NCI-H1694 treated with DMSO at 0.1 percent for 48 hours (cell line): ENCODE measurements around the gene SUCO.
"Not testable (repeated sequence)": the region's sequence is repeated elsewhere in the genome, so short reads cannot be mapped to it uniquely, and the experiment has no call there.

ENCODE experiments used
- DNase-seq: peaks from one replicate; lab custom pipeline; 2025; lab: John Stamatoyannopoulos, UW

SUCO gene

DNA sequence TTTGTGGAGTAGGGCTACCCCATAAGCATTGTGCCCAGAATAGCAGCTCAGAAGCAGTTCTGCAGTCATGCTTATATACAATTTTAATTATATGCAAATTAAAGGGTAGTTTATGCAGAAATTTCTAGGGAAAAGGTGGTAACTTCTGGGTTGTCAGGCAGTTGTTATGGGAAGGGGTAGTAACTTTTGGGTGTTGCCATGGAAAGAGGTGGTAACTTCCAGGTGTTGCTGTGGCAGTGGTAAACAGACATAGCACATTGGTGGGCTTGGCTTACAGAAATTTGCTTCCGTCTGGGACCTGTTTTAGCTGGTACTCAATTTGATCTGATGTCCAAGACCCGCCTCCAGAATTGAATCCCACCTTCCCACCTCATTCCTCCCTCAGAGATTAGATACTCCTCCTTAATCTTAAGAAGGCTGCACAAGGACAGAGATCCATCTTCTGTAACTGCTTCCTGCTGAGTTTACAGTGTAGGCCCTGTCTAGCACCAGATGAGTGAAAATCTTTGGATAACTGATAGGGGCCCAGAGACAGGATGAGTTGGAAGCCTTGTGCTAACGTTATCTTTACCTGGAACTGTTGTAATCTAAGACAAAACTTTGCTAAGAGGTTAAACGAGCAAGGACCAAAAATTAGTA lies 26.7 kb downstream of the SUCO start:
- DNase-seq, result no peak

DNA sequence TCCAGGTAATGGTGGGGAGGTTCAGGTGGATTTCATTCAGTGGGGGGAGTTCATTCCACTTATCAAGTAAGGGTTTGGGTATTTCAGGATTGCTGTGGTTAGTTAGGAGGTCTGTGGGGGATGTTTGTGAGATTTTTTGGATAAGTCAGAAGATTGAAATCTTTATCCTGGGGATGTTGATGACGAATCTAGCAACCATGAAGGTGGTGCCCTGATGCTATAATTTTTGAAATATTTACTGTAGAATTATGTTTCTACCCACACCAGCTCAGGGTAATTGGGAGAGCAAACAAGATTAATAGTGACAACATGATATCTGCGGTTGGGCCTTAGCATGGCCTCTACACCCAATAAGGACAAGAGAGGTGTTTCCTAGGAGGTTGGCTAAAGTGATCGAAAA lies 28.3 kb downstream of the SUCO start:
- DNase-seq, result no peak

DNA sequence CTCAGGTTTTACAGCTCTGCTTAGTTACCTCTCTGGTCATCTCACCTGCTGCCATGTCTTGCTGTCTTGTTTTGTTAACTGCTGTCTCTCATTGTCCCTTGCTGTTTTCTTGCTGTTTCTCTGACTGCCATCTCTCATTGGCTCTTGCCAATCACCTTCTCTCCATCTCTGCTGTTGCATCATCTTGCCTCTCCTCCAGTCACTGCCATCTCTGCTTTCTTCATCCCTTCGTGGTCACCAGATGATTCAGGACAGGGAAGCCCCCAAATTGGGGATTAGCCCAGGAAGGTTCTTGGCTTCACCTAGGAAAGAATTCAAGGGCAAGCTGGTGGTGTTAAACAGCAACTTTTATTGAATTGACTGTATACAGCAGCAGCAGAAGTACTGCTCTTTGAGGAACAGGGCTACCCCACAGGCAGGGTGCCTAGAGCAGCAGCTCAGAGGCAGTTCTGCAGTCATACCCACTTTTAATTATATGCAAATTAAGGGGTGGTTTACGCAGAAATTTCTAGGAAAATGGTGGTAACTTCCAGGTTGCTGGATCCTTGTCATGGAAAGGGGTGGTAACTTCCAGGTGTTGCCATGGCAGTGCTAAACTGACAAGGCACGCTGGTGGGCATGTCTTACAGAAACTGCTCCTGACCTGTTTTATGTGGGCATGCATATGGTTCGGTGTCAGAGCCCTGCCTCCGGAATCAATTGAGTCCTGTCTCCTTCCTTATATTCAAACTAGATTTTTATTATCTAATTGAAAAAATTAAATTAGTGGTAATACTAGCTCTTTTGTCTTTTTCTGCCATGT lies 33.4 kb downstream of the SUCO start:
- no peak for DNase-seq

- no peak for DNase-seq
Observed at GRCh38 chr1:172567720-172568119, 34.8 kb downstream of the SUCO start.

DNA sequence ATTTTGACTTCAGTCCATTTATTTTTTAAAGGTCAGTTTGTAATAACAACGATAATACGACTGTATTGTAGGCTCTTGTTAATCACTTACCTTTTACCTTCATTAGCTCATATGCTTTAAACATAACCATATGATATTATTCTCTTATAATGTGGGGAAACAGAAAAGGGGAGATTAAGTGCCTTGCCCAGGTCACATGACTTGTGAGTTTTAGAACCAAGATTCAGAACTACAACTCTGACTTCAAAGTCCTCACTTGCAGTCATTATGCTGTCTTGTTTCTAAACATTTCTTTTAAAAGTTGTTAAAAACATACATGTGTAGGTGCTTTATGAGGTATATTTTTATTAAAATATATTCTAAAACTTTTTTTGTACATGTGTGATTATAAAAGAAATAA lies 41.1 kb downstream of the SUCO start:
- DNase-seq, result no peak

DNA sequence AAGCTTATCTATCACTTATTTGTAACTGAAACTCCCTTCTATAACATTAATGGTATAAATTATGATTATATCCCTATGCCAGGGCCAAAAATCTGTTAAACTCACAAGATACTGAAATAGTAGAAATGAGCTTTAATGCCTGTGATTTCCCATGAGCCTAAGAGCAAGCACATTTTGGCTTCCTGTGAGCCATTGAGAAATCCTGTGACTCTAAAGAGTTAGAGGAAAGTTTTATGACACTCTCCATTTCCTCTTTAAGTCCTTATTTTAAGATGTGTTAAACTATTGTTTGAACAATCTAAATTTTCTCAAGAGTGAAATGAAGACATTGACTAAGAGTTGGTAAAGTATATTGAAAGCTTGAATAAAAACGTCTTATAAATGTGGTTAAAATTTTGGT lies 45.6 kb downstream of the SUCO start:
- no peak for DNase-seq

DNA sequence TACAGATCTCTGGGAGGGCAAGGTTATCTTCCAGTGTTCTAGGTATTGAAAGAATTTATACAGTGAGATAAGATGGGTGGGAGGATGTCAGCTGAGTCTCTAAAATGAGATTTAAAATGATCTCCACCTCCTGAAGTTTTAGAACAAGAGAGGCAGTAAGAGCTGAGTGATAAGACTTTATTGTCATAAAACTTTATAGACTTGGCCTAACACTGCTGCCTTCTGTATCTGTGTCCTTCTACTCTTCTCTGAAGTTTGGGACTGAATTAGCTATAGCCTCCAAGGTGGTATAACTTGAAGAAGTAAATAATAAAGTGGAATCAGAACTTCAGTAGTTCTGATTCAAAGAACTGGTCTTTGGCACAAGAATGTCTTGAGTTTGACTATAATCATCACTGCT lies 48.3 kb downstream of the SUCO start:
- no peak for DNase-seq

DNA sequence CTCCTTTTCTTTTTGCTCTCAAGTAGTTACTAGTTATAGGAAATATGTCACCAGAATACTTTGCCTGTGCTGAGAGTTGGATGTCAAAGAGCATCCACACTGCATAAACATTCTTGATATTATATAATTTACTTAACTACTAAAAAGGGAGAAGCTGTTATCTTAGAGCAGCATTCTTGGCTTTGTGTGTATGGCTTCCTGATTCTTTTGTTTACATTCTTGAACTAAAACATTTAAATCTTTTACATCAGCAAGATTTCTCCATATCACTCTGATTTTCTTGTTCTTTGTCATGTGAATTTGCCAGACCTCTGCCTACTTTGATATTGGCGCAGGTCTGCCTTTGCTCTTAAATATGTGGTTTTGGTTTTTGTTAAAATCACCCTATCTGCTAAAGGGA lies 48.8 kb downstream of the SUCO start:
- no peak for DNase-seq

DNA sequence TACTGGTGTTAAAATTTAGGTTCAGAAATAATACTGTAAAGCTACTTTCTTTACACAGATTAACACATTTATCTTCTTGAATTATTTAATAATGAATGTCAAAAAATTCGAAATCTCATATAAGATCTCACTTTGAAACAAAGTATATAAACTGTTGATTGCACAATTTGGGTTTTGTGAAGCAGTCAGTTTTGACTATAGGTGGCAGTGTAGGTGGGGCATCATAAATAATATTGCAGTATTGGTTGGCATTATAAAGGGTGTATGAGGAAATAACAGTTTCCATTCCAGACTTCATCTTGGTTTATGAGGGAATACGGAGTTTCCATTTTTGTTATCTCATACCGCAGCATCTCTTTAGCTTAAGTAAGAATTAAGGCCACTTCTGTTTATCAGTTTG lies 49.9 kb downstream of the SUCO start:
- DNase-seq, result no peak

DNA sequence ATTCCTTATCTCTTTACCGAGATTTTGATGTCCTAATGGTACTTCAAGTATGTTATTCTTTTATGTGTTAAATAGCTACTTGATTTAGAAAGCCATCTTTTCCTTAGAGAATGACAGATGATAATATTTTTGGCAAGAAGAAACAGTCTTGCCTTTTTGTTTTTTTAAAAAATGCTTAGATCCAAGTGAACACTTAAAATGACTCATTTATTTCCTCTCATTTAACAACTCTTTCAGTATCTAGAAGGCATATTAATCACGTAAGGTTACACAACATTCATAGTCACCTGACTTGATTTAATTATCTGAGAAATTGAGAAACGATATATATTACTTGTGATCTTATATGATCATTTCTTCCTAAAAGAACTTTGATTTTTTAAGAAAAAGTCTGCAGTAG lies 52.4 kb downstream of the SUCO start:
- DNase-seq, result no peak

- no peak for DNase-seq
Observed at GRCh38 chr1:172585861-172586260, 52.9 kb downstream of the SUCO start.

- no peak for DNase-seq
Observed at GRCh38 chr1:172588296-172589291, 55.6 kb downstream of the SUCO start.

DNA sequence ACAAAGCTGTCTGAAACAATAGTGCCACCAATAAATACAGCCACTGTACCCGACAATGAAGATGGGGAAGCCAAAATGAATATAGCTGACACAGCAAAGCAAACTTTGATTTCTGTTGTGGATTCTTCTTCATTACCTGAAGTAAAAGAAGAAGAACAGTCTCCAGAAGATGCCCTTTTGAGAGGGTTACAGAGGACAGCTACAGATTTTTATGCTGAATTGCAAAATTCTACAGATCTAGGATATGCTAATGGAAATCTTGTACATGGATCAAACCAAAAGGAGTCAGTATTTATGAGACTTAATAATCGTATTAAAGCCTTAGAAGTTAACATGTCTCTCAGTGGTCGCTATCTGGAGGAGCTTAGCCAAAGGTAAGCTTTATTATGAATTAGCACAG lies 56.6 kb downstream of the SUCO start:
- no peak for DNase-seq

DNA sequence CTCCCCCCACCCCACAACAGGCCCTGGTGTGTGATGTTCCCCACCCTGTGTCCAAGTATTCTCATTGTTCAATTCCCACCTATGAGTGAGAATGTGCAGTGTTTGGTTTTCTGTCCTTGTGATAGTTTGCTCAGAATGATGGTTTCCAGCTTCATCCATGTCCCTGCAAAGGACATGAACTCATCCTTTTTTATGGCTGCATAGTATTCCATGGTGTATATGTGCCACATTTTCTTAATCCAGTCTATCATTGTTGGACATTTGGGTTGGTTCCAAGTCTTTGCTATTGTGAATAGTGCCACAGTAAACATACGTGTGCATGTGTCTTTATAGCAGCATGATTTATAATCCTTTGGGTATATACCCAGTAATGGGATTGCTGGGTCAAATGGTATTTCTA lies 58.5 kb downstream of the SUCO start:
- DNase-seq, result not testable (repeated sequence)

DNA sequence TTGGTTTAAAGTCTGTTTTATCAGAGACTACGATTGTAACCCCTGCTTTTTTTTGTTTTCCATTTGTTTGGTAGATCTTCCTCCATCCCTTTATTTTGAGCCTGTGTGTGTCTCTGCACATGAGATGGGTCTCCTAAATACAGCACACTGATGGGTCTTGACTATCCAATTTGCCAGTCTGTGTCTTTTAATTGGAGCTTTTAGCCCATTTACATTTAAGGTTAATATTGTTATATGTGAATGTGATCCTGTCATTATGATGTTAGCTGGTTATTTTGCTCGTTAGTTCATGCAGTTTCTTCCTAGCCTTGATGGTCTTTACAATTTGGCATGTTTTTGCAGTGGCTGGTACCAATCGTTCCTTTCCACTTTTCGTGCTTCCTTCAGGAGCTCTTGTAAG lies 62.1 kb downstream of the SUCO start:
- DNase-seq, result not testable (repeated sequence)

GRCh38 chr1:172596782-172597181 lies 63.8 kb downstream of the SUCO start:
- DNase-seq, result not testable (repeated sequence)

DNA sequence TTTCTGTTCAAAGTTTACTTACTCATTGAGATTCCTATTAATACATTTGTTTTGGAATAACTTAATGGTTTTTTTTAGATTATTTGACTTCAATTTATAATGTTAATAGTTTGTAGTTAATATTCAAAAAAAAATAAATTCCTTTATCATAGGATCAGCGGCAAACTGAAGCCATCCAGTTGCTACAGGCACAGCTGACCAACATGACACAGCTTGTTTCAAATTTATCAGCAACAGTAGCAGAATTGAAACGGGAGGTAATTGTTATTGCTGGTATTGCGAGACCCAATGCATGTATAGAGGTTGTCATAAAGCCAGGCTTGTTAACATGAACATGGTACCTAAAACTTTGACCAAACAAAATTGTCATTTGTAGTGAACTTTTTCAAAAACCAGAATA lies 67.0 kb downstream of the SUCO start:
- DNase-seq, result no peak

DNA sequence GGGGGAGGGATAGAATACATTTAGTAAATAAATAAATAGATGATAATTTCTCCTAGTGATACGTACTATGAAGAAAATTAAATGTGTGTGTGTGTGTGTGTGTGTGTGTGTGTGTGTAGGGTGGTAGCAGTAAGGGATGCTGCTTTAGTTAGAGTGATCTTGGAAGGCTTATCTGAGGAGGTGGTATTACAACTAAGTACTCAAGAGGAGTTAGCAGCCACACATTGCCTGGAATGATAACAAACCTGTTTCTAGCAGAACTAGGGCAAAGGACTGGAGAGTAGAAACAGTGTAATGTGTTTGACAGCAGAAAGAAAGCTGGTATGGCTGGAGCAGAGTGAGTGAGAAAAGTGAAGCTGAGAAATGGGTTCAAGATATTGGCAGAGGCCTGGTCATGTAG lies 67.7 kb downstream of the SUCO start:
- DNase-seq, result no peak

- DNase-seq, result no peak
Observed at GRCh38 chr1:172601046-172601630, 68.2 kb downstream of the SUCO start.

DNA sequence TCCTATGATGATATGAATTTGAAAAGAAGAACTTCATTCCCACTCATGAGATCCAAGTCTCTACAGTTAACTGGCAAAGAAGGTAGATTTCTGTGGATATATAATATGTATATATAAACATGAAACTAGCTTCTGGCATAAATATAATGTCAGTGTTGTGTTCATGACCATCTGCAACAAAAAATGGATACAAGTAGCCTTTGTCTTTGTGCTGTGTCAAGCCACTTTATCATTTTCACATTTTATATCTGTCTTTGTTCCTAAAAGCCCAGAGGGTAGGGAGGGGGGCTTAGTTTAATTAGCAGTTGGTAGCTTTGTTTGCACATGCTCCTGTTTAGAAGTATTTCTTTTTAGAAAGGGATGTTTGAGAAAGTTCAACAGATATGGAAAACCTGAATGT lies 69.8 kb downstream of the SUCO start:
- no peak for DNase-seq

DNA sequence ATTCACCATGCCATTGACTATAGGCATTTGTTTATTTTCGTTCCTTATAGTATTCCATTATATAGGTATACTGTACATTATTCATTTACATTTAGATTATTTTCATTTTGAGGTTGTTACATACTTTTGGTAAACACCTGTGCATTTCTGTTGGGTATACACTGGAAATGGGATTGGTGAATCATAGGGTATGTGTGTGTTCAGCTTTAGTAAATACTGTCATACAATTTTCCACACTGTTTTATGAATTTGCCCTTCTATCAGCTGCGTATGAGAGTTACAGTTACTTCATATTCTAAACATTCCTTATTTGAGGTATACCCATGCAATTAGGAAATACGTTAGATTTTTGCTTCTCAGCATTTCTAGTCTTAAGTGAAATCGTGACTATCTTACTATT lies 70.9 kb downstream of the SUCO start:
- DNase-seq, result no peak

DNA sequence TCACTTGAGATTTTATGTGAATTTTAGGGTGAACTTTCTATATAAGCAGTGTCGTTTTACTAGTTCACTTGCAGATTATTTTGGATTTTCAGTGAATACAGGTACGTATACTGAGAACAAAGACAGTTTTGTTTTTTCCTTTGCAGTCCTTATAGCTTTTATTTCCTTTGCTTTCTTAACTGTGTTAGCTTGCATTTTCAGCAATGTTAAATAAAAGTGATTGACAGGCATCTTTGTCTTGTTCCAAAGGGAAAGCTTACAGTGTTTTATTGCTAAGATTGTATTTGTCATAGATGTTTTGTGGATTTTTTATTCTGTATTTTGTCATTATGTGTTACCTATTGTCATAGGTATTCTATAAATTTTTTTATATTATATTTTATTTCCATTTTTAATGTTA lies 72.7 kb downstream of the SUCO start:
- no peak for DNase-seq
